ENCODE results near the gene UBE2G2. TPM values are rescaled to one million over a fixed set of nuclear protein-coding genes. Genes with fewer than 3 reads are reported as not detected.
A peak's percentile ranks its signal among the peaks of the same experiment; 100 is the strongest.

UBE2G2 gene
- total and polyA plus RNA-seq, 8 donors, result 30.6 to 116 (median 66.2) TPM

GRCh38 chr21:44802396-44803153 is 955 bp upstream of the UBE2G2 start:
- peak overlapping the region; percentile 86 to 96 (median 92) for H3K4me3 ChIP-seq
- TF ChIP-seq CTCF (IDR thresholded peaks at IDR 0.05), result no peak
- no peak for TF ChIP-seq POLR2A (IDR thresholded peaks at IDR 0.05)
- no peak for TF ChIP-seq EP300 (IDR thresholded peaks at IDR 0.05)
- no peaks in the 10 kb centered on the region for H3K9me3 ChIP-seq
- H3K36me3 ChIP-seq, result peaks cover 23 to 58% (median 49%) of the 10 kb centered on the region in 4 donors
- no peak for DNase-seq
- WGBS, 5 donors, result 19 to 44% (median 21%) methylated on average over 16 to 32 of the region's 32 CpGs
- intact Hi-C loops (cut with DNase I; ENCODE audit: low total_unique reads), result no loop called here
- no peaks in the 10 kb centered on the region for H3K27me3 ChIP-seq
- H3K4me1 ChIP-seq, result peaks cover 21 to 42% (median 31%) of the 10 kb centered on the region in 4 donors
- peak overlapping the region in 4 of 5 donors; percentile 79 to 86 (median 82) for H3K27ac ChIP-seq

GRCh38 chr21:44800971-44801467 is 601 bp downstream of the UBE2G2 start:
- intact Hi-C loops (cut with DNase I; ENCODE audit: low total_unique reads), result no loop called here
- Histone ChIP-seq H3K9me3 (no peaks in the 10 kb centered on the region), H3K27ac (peak overlapping the region in 4 of 5 donors; percentile 79 to 86 (median 82)), H3K4me3 (peak overlapping the region; percentile 86 to 96 (median 92)), H3K27me3 (no peaks in the 10 kb centered on the region), H3K4me1 (peaks cover 21 to 42% (median 32%) of the 10 kb centered on the region in 4 donors), H3K36me3 (peaks cover 9 to 43% (median 41%) of the 10 kb centered on the region in 4 donors)
- TF ChIP-seq EP300 (IDR thresholded peaks at IDR 0.05) (no peak), CTCF (IDR thresholded peaks at IDR 0.05) (peak in 5 of 7 experiments; percentile 17 to 29 (median 25))
- WGBS, 5 donors, result 1 to 4% (median 3%) methylated on average over 17 of the region's 17 CpGs
- DNase-seq, result peak in 1 of 2 donors; percentile 52

- peak; percentile 38 to 68 for DNase-seq
Observed at GRCh38 chr21:44800103-44800502, 1.5 kb downstream of the UBE2G2 start.

GRCh38 chr21:44799646-44800045 is 2.0 kb downstream of the UBE2G2 start:
- no peaks in the 10 kb centered on the region for H3K9me3 ChIP-seq
- DNase-seq, result no peak
- no peak overlapping the region for H3K27ac ChIP-seq
- intact Hi-C loops (cut with DNase I; ENCODE audit: low total_unique reads), result loop anchor here (10.0 kb wide), 1 partner anchor 285 kb away; no protein-coding TSS in a partner anchor
- peak overlapping the region in 1 of 4 donors; percentile 96 for H3K4me3 ChIP-seq
- H3K36me3 ChIP-seq, result peaks cover under 1 to 29% (median 29%) of the 10 kb centered on the region in 4 donors
- peaks cover 21 to 42% (median 34%) of the 10 kb centered on the region in 4 donors for H3K4me1 ChIP-seq
- 43 to 71% (median 52%) methylated on average over 1 of the region's 1 CpG for WGBS, 5 donors
- TF ChIP-seq POLR2A (IDR thresholded peaks at IDR 0.05), result no peak
- TF ChIP-seq CTCF (IDR thresholded peaks at IDR 0.05), result no peak
- TF ChIP-seq EP300 (IDR thresholded peaks at IDR 0.05), result no peak
- no peak for TF ChIP-seq POLR2AphosphoS5 (IDR thresholded peaks at IDR 0.05)
- H3K27me3 ChIP-seq, result no peaks in the 10 kb centered on the region

More at GRCh38 chr21:44800103-44800502, 1.5 kb downstream of the UBE2G2 start:
- TF ChIP-seq EP300 (IDR thresholded peaks at IDR 0.05) (no peak), CTCF (IDR thresholded peaks at IDR 0.05) (peak in 5 of 7 experiments; percentile 17 to 31 (median 21))
- peaks cover 21 to 42% (median 34%) of the 10 kb centered on the region in 4 donors for H3K4me1 ChIP-seq
- peak overlapping the region in 1 of 5 donors; percentile 85 for H3K27ac ChIP-seq
- no peaks in the 10 kb centered on the region for H3K27me3 ChIP-seq
- H3K36me3 ChIP-seq, result peaks cover 5 to 34% (median 33%) of the 10 kb centered on the region in 4 donors
- H3K4me3 ChIP-seq, result peak overlapping the region in 2 of 4 donors; percentile 86 to 96
- intact Hi-C loops (cut with DNase I; ENCODE audit: low total_unique reads), result no loop called here
- WGBS, 5 donors, result 39 to 56% (median 41%) methylated on average over 12 of the region's 12 CpGs
- H3K9me3 ChIP-seq, result no peaks in the 10 kb centered on the region

Data from stomach (tissue), 9 donors.